IMR-90 (cell line): ENCODE measurements around the gene CIC. TPM values are rescaled to one million over a fixed set of nuclear protein-coding genes. Genes with fewer than 3 reads are reported as not detected.

Experiments
- ATAC-seq: fragments of 200-7000 bp; cut with Tn5 transposase; 2 replicates; pipeline ENCODE4 v1.9.1; 2020; ENCODE audit warnings: low read depth, mild to moderate bottlenecking, moderate library complexity
- BruUV-seq: library from RNA; stranded (reverse); fragments of 400-500 nt; replicated peaks from 2 replicates; lab custom pipeline; 2021; lab: Mats Ljungman, UMichigan
- CTCF ChIA-PET: fragments of 300-600 bp; formaldehyde crosslinking; extraction: SDS; loops from one replicate; lab custom pipeline; 2021; ENCODE audit warnings: antibody characterized with exemption; lab: Yijun Ruan, JAX
- POLR2A ChIA-PET: fragments of 300-600 bp; sonication (Branson Sonifier 250); formaldehyde crosslinking; loops from one replicate; lab custom pipeline; 2022; ENCODE audit warnings: antibody characterized with exemption; ENCODE audit not compliant: unreplicated experiment; lab: Charles Lee
- DNase-seq: peaks from one replicate; pipeline ENCODE4 v3.0.0; 2013
- H2AFZ ChIP-seq: replicated peaks from 2 replicates; pipeline ENCODE3; 2013; ENCODE audit warnings: low read length, mild to moderate bottlenecking; ENCODE audit not compliant: poor library complexity
- H2AK5ac ChIP-seq: 2 replicates; pipeline ENCODE4 v1.6.1; 2013; ENCODE audit warnings: low read depth, low read length, inconsistent platforms
- H2AK9ac ChIP-seq: replicated peaks from 2 replicates; pipeline ENCODE3; 2013; ENCODE audit warnings: mild to moderate bottlenecking, low read depth, low read length, moderate library complexity; ENCODE audit not compliant: poor library complexity
- H2BK120ac ChIP-seq: 2 replicates; pipeline ENCODE4 v1.6.1; 2013; ENCODE audit warnings: low read depth, low read length, inconsistent platforms
- H2BK15ac ChIP-seq: 3 replicates; pipeline ENCODE4 v1.6.1; 2013; ENCODE audit warnings: low read depth, low read length, inconsistent platforms
- H2BK20ac ChIP-seq: 2 replicates; pipeline ENCODE4 v1.6.1; 2013; ENCODE audit warnings: low read depth, mild to moderate bottlenecking, inconsistent platforms, low read length, moderate library complexity
- H2BK5ac ChIP-seq: 2 replicates; pipeline ENCODE4 v1.6.1; 2013; ENCODE audit warnings: mild to moderate bottlenecking, low read depth, low read length, inconsistent platforms; ENCODE audit not compliant: poor library complexity, severe bottlenecking
- H3K14ac ChIP-seq: replicated peaks from 2 replicates; pipeline ENCODE4 v1.6.1; 2013; ENCODE audit warnings: low read depth, low read length, inconsistent platforms
- H3K18ac ChIP-seq: 2 replicates; pipeline ENCODE4 v1.6.1; 2013; ENCODE audit warnings: low read depth, low read length, control low read depth
- H3K23ac ChIP-seq: 2 replicates; pipeline ENCODE4 v1.6.1; 2013; ENCODE audit warnings: low read depth, low read length, inconsistent platforms
- H3K27ac ChIP-seq: 2 replicates; pipeline ENCODE4 v1.5.1; 2013; ENCODE audit warnings: mild to moderate bottlenecking, control low read depth, low read length; ENCODE audit not compliant: insufficient read depth
- H3K27me3 ChIP-seq: 2 replicates; pipeline ENCODE4 v1.6.1; 2013; ENCODE audit warnings: low read length; ENCODE audit not compliant: control insufficient read depth, insufficient read depth
- H3K36me3 ChIP-seq: 2 replicates; pipeline ENCODE4 v1.6.1; 2013; ENCODE audit warnings: low read length, mixed read lengths; ENCODE audit not compliant: control insufficient read depth, insufficient read depth
- H3K4ac ChIP-seq: 2 replicates; pipeline ENCODE4 v1.6.1; 2013; ENCODE audit warnings: low read depth, low read length, inconsistent platforms
- H3K4me1 ChIP-seq: 2 replicates; pipeline ENCODE4 v1.6.1; 2013; ENCODE audit warnings: low read length, mixed read lengths; ENCODE audit not compliant: control insufficient read depth, insufficient read depth
- H3K4me2 ChIP-seq: 2 replicates; pipeline ENCODE4 v1.6.1; 2013; ENCODE audit warnings: low read depth, mild to moderate bottlenecking, control low read depth, low read length, moderate library complexity
- H3K4me3 ChIP-seq: 2 replicates; pipeline ENCODE4 v1.5.1; 2013; ENCODE audit warnings: low read depth, mild to moderate bottlenecking, control low read depth, low read length, moderate library complexity; ENCODE audit not compliant: insufficient read depth
- H3K56ac ChIP-seq: 2 replicates; pipeline ENCODE4 v1.6.1; 2013; ENCODE audit warnings: low read length, inconsistent platforms; ENCODE audit not compliant: insufficient read depth; ENCODE audit errors: extremely low read depth
- H3K79me1 ChIP-seq, 2 experiments: 2 replicates each; pipeline ENCODE4 v1.6.1; 2013; ENCODE audit warnings: low read length in 2 of 2, inconsistent platforms in 1 of 2, low read depth in 1 of 2
- H3K9ac ChIP-seq: 2 replicates; pipeline ENCODE4 v1.6.1; 2013; ENCODE audit warnings: low read depth, low read length, control low read depth
- H3K9me1 ChIP-seq: 2 replicates; pipeline ENCODE4 v1.6.1; 2013; ENCODE audit warnings: low read length, inconsistent platforms; ENCODE audit not compliant: insufficient read depth
- H3K9me3 ChIP-seq: 2 replicates; pipeline ENCODE4 v1.6.1; 2013; ENCODE audit warnings: low read length; ENCODE audit not compliant: control insufficient read depth, insufficient read depth
- H4K20me1 ChIP-seq: 2 replicates; pipeline ENCODE4 v1.6.1; 2013; ENCODE audit warnings: low read length, inconsistent platforms; ENCODE audit not compliant: insufficient read depth
- H4K5ac ChIP-seq: 2 replicates; pipeline ENCODE4 v1.6.1; 2013; ENCODE audit warnings: mild to moderate bottlenecking, low read depth, low read length, control low read depth
- H4K8ac ChIP-seq, 2 experiments: 2 replicates each; pipeline ENCODE4 v1.6.1; 2013; ENCODE audit warnings: low read depth in 2 of 2, low read length in 2 of 2, control low read depth in 1 of 2, inconsistent platforms in 1 of 2
- H4K91ac ChIP-seq: 2 replicates; pipeline ENCODE4 v1.6.1; 2013; ENCODE audit warnings: low read depth, low read length, inconsistent platforms; ENCODE audit not compliant: insufficient read depth
- CEBPB ChIP-seq: IDR thresholded peaks from 2 replicates; pipeline ENCODE4 v1.6.1; 2012; ENCODE audit warnings: low read depth, low read length, improper control_type of control experiment
- MAFK ChIP-seq: IDR thresholded peaks from 2 replicates; pipeline ENCODE4 v1.6.1; 2012; ENCODE audit warnings: low read depth, low read length, improper control_type of control experiment
- MAZ ChIP-seq: IDR thresholded peaks from 2 replicates; pipeline ENCODE4 v1.6.1; 2012; ENCODE audit warnings: low read depth, mild to moderate bottlenecking, low read length, improper control_type of control experiment, moderate library complexity, borderline replicate concordance
- MXI1 ChIP-seq: IDR thresholded peaks from 2 replicates; pipeline ENCODE4 v1.6.1; 2012; ENCODE audit warnings: low read depth, mild to moderate bottlenecking, low read length, moderate library complexity, borderline replicate concordance
- POLR2A ChIP-seq: IDR thresholded peaks from 2 replicates; pipeline ENCODE4 v1.6.1; 2012; ENCODE audit warnings: mild to moderate bottlenecking, low read depth, low read length
- RAD21 ChIP-seq: IDR thresholded peaks from 2 replicates; pipeline ENCODE4 v1.6.1; 2012; ENCODE audit warnings: low read length, improper control_type of control experiment
- SMC3 ChIP-seq: fragments of 150-350 bp; IDR thresholded peaks from 2 replicates; pipeline ENCODE4 v1.6.1; 2016; ENCODE audit warnings: low read depth, mild to moderate bottlenecking, antibody characterized with exemption, low read length, moderate library complexity
- USF2 ChIP-seq: fragments of 150-350 bp; IDR thresholded peaks from 2 replicates; pipeline ENCODE4 v1.6.1; 2017; ENCODE audit warnings: mild to moderate bottlenecking, antibody characterized with exemption, low read length, low read depth
- WGBS, 2 experiments: methylation state at CpG; one replicate each; pipeline versions ENCODE4 v1.1.5 to v1.1.7; 2013; ENCODE audit warnings: missing lambda C conversion rate in 2 of 2; ENCODE audit not compliant: insufficient read length in 1 of 2; ENCODE audit errors: extremely low coverage in 2 of 2; 5-methylcytosine and 5-hydroxymethylcytosine counted together
- dilution Hi-C: fragments of 300-500 bp; cut with HindIII; formaldehyde crosslinking; loops from one replicate; pipeline ENCODE4 v1.14.3; 2018; ENCODE audit warnings: low sequenced_read_pairs; ENCODE audit not compliant: unreplicated experiment
- in situ Hi-C: fragments of 300-500 bp; cut with MboI; formaldehyde crosslinking; loops from 3 replicates; pipeline ENCODE4 v1.14.3; 2019; ENCODE audit warnings: low sequenced_read_pairs, inconsistent platforms, mixed read lengths
- intact Hi-C: fragments of 100-400 bp; cut with micrococcal nuclease; formaldehyde crosslinking; loops from 2 replicates; pipeline ENCODE4 v1.10.0; 2022
- polyA plus RNA-seq, 3 experiments: library from polyadenylated mRNA; depleted of rRNA; stranded (reverse); fragments of >200 nt; gene quantifications; 2 replicates each; pipeline ENCODE4 v1.2.3, GENCODE V29; 2012; ENCODE audit warnings: low replicate concordance in 1 of 3
- total RNA-seq: library from RNA; depleted of rRNA; stranded (reverse); fragments of >200 nt; gene quantifications from 2 replicates; pipeline ENCODE4 v1.2.3, GENCODE V29; 2012
- TF ChIP-seq, protein P1 (sequence below): conservative IDR thresholded peaks from 2 replicates; pipeline ENCODE4 v1.5.1; 2012; ENCODE audit warnings: mild to moderate bottlenecking, low read depth, low read length, improper control_type of control experiment

Gene CIC
- total and polyA plus RNA-seq, 2 of the 4 experiments (the other 2 are of a cell fraction), result 1.8 to 23.2 TPM

DNA sequence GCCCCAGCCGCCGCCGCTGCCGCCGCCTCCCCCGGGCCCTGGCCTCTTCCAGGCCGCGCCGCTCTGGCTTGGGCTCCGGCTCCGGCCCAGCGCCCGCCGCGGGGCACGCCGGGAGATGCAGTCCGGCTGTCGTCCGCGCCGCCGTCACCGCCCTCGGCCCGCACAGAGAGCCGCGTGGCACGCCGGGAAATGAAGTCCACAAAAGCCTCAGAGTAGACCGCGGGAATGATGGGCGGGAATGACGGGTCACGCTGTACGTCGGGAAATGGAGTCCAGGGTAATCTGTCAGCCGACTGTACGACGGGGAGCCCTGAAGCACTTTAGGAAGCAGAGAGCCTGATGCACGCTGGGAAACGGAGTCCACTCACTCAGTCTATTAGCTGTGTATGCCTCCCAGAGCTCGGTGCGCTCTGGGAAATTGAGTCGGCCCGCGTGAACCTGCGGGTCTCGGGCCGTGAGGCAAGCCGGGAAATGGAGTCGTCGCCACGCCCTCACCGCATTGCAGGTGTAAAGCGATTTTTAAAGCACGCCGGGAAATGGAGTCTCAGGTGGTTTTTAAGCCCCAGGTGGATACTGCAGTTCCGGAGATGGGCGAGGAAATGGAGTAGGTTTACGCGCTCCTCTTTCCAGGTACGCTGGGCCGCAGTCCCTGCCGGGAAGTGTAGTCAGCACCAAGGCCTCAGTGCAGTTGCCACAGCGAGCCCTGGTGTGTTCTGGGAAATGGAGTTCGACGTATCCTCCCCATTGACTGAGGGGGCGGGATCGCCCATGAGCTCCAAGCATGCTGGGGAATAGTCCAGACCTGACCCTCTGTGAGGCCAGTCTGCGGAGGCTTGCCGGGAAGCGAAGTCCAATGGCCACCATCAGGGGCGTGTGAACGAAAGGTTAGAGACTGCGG lies 26.3 kb upstream of the CIC start, which contains the start of gene GSK3A:
GSK3A (minus strand) TSS at position 91 of the 898 bp plus-strand sequence. CDS start 137 bp downstream, outside the sequence.
- H3K79me1 ChIP-seq, result peaks cover 17 to 66% of the 10 kb centered on the region in 2 experiments
- peaks cover 15% of the 10 kb centered on the region for H4K20me1 ChIP-seq
- TF ChIP-seq MXI1, result peak; percentile 96
- peak; percentile 47; the same call in 1 of the 2 replicates for TF ChIP-seq USF2
- TF ChIP-seq SMC3, result 0 out of 2 replicates have a peak, but pooled peaks have one; percentile 5
- peak; percentile 59 for TF ChIP-seq MAZ
- TF ChIP-seq POLR2A, result peak; percentile 91
- TF ChIP-seq, protein P1, sequence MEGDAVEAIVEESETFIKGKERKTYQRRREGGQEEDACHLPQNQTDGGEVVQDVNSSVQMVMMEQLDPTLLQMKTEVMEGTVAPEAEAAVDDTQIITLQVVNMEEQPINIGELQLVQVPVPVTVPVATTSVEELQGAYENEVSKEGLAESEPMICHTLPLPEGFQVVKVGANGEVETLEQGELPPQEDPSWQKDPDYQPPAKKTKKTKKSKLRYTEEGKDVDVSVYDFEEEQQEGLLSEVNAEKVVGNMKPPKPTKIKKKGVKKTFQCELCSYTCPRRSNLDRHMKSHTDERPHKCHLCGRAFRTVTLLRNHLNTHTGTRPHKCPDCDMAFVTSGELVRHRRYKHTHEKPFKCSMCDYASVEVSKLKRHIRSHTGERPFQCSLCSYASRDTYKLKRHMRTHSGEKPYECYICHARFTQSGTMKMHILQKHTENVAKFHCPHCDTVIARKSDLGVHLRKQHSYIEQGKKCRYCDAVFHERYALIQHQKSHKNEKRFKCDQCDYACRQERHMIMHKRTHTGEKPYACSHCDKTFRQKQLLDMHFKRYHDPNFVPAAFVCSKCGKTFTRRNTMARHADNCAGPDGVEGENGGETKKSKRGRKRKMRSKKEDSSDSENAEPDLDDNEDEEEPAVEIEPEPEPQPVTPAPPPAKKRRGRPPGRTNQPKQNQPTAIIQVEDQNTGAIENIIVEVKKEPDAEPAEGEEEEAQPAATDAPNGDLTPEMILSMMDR, result no peak
- TF ChIP-seq MAFK, result no peak
- TF ChIP-seq CEBPB, result peak; percentile 89
- peak; percentile 15; the same call in 1 of the 2 replicates for TF ChIP-seq RAD21
- peak within 1 kb of the TSS; percentile 91 for H3K4me3 ChIP-seq
- peak within 1 kb of the TSS; percentile 95 for H2AK9ac ChIP-seq
- ChIA-PET POLR2A (interaction anchor here (1.1 kb wide), 1 partner anchor 9 kb away, joined by 4 read pairs; no protein-coding TSS in a partner anchor), CTCF (interaction anchor here (0.6 to 5.0 kb wide), 3 partner anchors 10 to 1908 kb away, joined by 3 to 29 read pairs (median 4); no protein-coding TSS in a partner anchor)
- H3K9me3 ChIP-seq, result no peaks in the 10 kb centered on the region
- peaks cover 4% of the 10 kb centered on the region; the same call in 1 of the 2 replicates for H3K9me1 ChIP-seq
- intact Hi-C loops, result loop anchor here (2.0 to 5.0 kb wide), 3 partner anchors 22 to 135 kb away; partner anchors contain the start of genes POU2F2 and ZNF526
- peak within 1 kb of the TSS; percentile 98 for H3K9ac ChIP-seq
- H3K36me3 ChIP-seq, result peaks cover 10% of the 10 kb centered on the region
- 0 out of 2 replicates have a peak within 1 kb of the TSS, but pooled peaks have one; percentile 22 for H3K18ac ChIP-seq
- no TSS peak for BruUV-seq
- H3K27me3 ChIP-seq, result no peaks in the 10 kb centered on the region
- 0% methylated on average over 55 of the region's 76 CpGs; no CpG with 5 or more reads in 1 of the 2 experiments for WGBS, 2 experiments
- ATAC-seq (peak; percentile 76), DNase-seq (peak; percentile 99)
- in situ Hi-C loops, result no loop called here
- dilution Hi-C loops, result no loop called here
- H2BK20ac ChIP-seq, result no peak within 1 kb of the TSS
- H3K4me1 ChIP-seq, result peaks cover 8% of the 10 kb centered on the region
- H3K14ac ChIP-seq, result peak within 1 kb of the TSS; percentile 98
- peak within 1 kb of the TSS; percentile 90 for H3K56ac ChIP-seq
- H4K5ac ChIP-seq, result peak within 1 kb of the TSS; percentile 66
- H3K23ac ChIP-seq, result peak within 1 kb of the TSS; percentile 98
- peak within 1 kb of the TSS; percentile 79 for H3K4ac ChIP-seq
- peak within 1 kb of the TSS; percentile 16 to 86 for H4K8ac ChIP-seq
- peak within 1 kb of the TSS; percentile 63; the same call in 1 of the 2 replicates for H2AK5ac ChIP-seq
- H4K91ac ChIP-seq, result peak within 1 kb of the TSS; percentile 63; the same call in 1 of the 2 replicates
- H2BK120ac ChIP-seq, result peak within 1 kb of the TSS; percentile 17; the same call in 1 of the 2 replicates
- peak within 1 kb of the TSS; percentile 83 for H3K27ac ChIP-seq
- peak within 1 kb of the TSS; percentile 93 for H2AFZ ChIP-seq
- H2BK5ac ChIP-seq, result peak within 1 kb of the TSS; percentile 41
- H3K4me2 ChIP-seq, result peak within 1 kb of the TSS; percentile 96
- peak within 1 kb of the TSS; percentile 4; the same call in 1 of the 3 replicates for H2BK15ac ChIP-seq
